ENCODE results near the gene ING4. TPM values are rescaled to one million over a fixed set of nuclear protein-coding genes. Genes with fewer than 3 reads are reported as not detected.
A peak's percentile ranks its signal among the peaks of the same experiment; 100 is the strongest.

Gene ING4
- total and polyA plus RNA-seq, 2 of the 13 experiments (the other 11 are each of a cell fraction or from before 2014, with no cell fraction given): 14.4 to 32.4 TPM

DNA sequence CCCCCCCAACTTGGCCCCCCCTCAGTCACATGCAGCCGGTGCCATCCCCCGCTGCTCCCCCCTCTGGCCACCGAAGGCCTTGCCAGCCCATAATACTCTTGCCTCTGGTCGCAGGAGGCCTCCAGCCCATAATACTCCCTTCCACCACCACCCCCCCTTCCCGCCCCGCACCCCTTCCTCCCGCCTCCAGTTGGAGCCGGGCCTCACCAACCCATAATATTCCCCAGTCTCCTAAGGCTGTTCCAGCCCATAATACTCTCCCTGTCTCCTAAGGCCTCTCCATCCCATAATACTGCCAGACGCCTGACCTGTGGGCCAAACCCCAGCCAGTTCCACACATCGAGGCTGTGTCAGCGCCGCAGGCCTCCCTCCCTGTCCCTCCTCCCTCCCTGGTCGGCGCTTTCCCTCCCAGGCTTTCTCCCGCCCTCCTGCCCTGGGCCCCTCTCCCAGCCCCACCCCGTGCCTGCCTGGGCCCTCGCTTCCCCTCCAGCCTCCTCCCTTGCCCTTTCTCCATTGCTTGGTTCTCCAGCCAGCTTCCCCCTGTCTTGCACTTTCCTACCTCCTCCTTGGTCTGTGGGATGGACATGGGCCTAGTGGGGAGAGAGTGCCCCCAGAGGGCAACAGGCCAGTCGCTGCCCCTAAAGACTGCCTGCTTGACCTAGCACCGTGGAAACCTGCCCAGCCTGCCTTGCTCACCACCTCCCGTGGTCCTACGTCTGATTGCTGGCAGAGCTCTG, 49.0 kb downstream of the ING4 start (continued):
- TF ChIP-seq, protein P1, sequence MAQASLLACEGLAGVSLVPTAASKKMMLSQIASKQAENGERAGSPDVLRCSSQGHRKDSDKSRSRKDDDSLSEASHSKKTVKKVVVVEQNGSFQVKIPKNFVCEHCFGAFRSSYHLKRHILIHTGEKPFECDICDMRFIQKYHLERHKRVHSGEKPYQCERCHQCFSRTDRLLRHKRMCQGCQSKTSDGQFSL (CRISPR knock-in tag; IDR thresholded peaks at IDR 0.05): no peak
- TF ChIP-seq RFX3 (CRISPR knock-in tag; IDR thresholded peaks at IDR 0.05) (no peak), WIZ (CRISPR knock-in tag; IDR thresholded peaks at IDR 0.05) (peak; percentile 57; the same call in 1 of the 2 replicates), NRL (CRISPR knock-in tag; IDR thresholded peaks at IDR 0.05; ENCODE audit: borderline replicate concordance) (peak; percentile 21; the same call in 1 of the 2 replicates), NFRKB (IDR thresholded peaks at IDR 0.05) (no peak), SATB2 (CRISPR knock-in tag; IDR thresholded peaks at IDR 0.05) (no peak), GTF3A (CRISPR knock-in tag; conservative IDR thresholded peaks at IDR 0.05) (no peak), MIER2 (CRISPR knock-in tag; IDR thresholded peaks at IDR 0.05) (0 out of 2 replicates have a peak, but pooled peaks have one; percentile 22), GABPB1 (CRISPR knock-in tag; IDR thresholded peaks at IDR 0.05) (peak; percentile 73), ZNF879 (CRISPR knock-in tag; IDR thresholded peaks at IDR 0.05) (no peak), ZC3H13 (CRISPR knock-in tag; IDR thresholded peaks at IDR 0.05) (0 out of 2 replicates have a peak, but pooled peaks have one; percentile 51), BRD4 (CRISPR knock-in tag; IDR thresholded peaks at IDR 0.05) (no peak), ZNF570 (CRISPR knock-in tag; IDR thresholded peaks at IDR 0.05; ENCODE audit: borderline replicate concordance) (no peak)
- TF ChIP-seq, protein P2, sequence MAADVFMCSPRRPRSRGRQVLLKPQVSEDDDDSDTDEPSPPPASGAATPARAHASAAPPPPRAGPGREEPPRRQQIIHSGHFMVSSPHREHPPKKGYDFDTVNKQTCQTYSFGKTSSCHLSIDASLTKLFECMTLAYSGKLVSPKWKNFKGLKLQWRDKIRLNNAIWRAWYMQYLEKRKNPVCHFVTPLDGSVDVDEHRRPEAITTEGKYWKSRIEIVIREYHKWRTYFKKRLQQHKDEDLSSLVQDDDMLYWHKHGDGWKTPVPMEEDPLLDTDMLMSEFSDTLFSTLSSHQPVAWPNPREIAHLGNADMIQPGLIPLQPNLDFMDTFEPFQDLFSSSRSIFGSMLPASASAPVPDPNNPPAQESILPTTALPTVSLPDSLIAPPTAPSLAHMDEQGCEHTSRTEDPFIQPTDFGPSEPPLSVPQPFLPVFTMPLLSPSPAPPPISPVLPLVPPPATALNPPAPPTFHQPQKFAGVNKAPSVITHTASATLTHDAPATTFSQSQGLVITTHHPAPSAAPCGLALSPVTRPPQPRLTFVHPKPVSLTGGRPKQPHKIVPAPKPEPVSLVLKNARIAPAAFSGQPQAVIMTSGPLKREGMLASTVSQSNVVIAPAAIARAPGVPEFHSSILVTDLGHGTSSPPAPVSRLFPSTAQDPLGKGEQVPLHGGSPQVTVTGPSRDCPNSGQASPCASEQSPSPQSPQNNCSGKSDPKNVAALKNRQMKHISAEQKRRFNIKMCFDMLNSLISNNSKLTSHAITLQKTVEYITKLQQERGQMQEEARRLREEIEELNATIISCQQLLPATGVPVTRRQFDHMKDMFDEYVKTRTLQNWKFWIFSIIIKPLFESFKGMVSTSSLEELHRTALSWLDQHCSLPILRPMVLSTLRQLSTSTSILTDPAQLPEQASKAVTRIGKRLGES (CRISPR knock-in tag; IDR thresholded peaks at IDR 0.05; ENCODE audit: borderline replicate concordance): no peak
- TF ChIP-seq, protein P3, sequence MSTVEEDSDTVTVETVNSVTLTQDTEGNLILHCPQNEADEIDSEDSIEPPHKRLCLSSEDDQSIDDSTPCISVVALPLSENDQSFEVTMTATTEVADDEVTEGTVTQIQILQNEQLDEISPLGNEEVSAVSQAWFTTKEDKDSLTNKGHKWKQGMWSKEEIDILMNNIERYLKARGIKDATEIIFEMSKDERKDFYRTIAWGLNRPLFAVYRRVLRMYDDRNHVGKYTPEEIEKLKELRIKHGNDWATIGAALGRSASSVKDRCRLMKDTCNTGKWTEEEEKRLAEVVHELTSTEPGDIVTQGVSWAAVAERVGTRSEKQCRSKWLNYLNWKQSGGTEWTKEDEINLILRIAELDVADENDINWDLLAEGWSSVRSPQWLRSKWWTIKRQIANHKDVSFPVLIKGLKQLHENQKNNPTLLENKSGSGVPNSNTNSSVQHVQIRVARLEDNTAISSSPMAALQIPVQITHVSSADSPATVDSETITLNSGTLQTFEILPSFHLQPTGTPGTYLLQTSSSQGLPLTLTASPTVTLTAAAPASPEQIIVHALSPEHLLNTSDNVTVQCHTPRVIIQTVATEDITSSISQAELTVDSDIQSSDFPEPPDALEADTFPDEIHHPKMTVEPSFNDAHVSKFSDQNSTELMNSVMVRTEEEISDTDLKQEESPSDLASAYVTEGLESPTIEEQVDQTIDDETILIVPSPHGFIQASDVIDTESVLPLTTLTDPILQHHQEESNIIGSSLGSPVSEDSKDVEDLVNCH (CRISPR knock-in tag; IDR thresholded peaks at IDR 0.05): no peak
- TF ChIP-seq, protein P4, sequence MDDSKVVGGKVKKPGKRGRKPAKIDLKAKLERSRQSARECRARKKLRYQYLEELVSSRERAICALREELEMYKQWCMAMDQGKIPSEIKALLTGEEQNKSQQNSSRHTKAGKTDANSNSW (CRISPR knock-in tag; IDR thresholded peaks at IDR 0.05; ENCODE audit: borderline replicate concordance): no peak
- TF ChIP-seq, protein P5, sequence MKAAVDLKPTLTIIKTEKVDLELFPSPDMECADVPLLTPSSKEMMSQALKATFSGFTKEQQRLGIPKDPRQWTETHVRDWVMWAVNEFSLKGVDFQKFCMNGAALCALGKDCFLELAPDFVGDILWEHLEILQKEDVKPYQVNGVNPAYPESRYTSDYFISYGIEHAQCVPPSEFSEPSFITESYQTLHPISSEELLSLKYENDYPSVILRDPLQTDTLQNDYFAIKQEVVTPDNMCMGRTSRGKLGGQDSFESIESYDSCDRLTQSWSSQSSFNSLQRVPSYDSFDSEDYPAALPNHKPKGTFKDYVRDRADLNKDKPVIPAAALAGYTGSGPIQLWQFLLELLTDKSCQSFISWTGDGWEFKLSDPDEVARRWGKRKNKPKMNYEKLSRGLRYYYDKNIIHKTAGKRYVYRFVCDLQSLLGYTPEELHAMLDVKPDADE (CRISPR knock-in tag; IDR thresholded peaks at IDR 0.05): no peak
